HG03066 (cell line): ENCODE measurements around the gene RHEBL1.

Source experiments
- ATAC-seq: cut with Tn5 transposase; IDR thresholded peaks from one replicate; pipeline ENCODE4 v1.9.1; 2021; ENCODE audit warnings: low read depth; ENCODE audit not compliant: unreplicated experiment

RHEBL1 gene, protein sequence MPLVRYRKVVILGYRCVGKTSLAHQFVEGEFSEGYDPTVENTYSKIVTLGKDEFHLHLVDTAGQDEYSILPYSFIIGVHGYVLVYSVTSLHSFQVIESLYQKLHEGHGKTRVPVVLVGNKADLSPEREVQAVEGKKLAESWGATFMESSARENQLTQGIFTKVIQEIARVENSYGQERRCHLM

DNA sequence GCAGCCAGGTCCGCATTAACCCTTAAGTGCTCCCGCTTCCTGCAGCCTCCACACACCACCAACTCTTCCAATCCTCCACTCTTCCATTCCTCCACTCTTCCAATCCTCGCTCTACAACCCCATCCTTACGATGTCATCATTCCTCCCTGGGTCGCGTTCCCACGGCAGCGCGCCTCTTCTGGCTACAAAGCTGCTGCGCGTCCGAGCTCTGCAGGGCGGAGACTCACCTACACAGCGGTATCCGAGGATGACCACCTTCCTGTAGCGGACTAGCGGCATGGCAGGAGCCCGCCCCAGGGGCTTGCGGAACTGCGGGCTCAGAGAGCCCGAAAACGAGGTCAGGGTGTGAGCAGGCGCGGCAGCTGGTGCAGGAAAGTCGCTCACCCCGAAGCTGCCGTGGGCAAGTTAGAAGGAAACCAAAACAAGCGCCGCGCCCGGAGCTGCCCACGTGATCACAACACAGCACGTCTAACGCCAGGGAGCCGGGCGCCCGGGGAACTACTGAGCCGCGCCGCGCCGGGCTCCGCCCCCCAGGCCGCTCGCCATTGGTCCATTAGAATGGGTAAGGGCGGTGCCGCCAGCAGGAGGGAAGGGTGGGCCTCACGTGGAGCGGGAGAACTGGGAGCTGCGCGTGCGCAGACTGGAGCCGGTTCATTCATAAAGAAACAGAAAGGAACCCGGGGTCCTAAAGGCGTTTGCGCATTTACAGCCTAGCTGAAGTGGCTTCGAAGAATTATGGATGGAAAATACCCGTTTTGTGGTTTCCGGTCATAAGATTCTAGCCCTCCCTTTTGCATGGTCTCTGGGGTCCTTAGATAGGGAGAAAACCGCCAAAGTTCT lies at the start of gene RHEBL1:
Gene RHEBL1, minus strand, starts transcription at position 473 of the 840 bp plus-strand sequence. Its CDS starts 194 bp downstream, at position 279.
- peak; percentile 97 for ATAC-seq

DNA sequence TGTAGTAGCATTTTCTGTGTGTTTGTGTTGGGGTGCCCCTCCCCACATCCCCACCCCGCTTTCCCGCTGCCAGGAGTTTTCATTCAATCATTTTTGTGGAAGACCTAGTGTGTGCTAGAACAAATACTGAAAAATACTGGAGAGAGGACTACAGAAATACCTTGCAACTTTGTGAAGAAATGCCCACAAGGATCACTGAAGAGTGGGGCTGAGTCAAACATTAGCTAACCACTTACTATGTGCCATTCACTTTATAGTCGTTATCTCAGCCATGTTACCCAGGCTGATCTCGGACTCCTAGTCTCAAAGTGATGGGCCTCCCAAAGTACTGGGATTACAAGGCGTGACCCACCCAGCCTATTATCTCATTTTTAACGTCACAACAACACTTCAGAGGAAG lies 41.4 kb upstream of the RHEBL1 start:
- peak; percentile 4 for ATAC-seq

GRCh38 chr12:49110464-49111155 lies 40.8 kb upstream of the RHEBL1 start, which contains the start of gene LMBR1L:
LMBR1L (minus strand) TSS chr12:49110847; CDS start chr12:49110555, 292 bp downstream.
- peak; percentile 98 for ATAC-seq

- no peak for ATAC-seq
Observed at GRCh38 chr12:49109641-49110463, 40.1 kb upstream of the RHEBL1 start.

DNA sequence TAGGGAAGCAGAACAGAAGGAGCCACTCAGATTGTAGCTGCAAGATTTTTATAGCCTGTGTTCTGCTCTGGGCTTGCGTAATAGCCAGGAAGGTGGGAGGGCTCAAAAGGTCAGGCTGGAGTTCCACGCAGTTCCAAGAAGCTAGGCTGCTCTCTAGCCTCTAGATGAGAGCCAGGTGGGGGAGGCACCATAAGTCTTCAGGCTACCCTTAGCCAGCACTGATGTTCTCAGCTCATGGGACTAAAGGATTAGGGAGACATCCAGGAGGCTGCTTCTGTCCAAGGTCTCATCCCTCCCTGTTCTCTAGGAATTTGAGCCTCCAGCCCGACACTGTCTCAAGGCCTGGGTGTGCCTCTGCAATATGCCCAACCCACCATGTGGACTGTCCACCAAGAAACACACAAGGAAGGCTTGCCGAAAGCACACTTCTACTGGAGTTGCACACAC lies 39.2 kb upstream of the RHEBL1 start:
- ATAC-seq: no peak

DNA sequence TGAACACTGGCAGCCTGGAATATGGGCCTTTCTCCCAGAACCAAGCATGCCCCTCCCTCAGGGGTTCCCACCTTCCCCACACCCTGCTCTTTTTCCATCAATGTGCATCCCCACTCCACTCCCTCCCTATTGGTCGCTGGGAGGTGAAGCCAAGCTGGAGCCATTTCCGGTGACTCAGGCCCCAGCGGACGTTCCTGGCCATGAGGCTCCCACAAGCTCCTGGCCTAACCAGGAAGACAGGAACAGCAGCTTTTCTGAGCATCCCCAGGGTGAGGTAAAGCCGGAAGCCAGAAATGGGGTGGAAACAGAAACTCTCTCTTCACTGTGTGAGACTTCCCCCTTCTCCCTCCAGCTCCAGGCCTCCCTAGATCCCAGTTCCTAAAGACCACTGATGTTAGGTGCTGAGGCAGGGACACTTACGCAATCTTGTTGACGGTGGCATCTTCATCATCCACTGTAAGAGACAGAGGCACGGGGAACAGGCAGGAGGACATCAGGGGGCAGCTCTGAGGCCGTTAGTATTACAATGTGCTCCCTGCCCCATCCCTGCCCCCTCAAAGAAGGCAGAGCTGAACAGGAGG lies 35.8 kb upstream of the RHEBL1 start:
- no peak for ATAC-seq

GRCh38 chr12:49104822-49105221 lies 35.0 kb upstream of the RHEBL1 start:
- ATAC-seq: no peak

- ATAC-seq: no peak
Observed at GRCh38 chr12:49100380-49100779, 30.6 kb upstream of the RHEBL1 start.

DNA sequence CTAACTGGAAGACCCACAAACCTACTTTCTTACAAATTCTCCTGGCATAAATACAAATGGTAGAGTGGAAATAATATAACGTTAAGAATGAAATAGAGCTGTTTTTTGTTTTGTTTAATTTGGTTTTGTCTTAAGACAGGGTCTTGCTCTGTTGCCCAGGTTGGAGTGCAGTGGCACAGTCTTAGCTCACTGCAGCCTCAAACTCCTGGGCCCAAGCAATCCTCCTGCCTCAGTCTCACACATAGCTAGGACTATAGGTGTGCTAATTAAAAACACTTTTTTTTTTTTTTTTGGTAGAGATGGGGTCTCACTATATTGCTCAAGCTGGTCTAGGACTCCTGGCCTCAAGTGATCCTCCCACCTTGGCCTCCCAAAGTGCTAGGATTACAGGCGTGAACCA lies 28.9 kb upstream of the RHEBL1 start:
- ATAC-seq: no peak

GRCh38 chr12:49098035-49098451 lies 28.3 kb upstream of the RHEBL1 start:
- ATAC-seq: no peak

DNA sequence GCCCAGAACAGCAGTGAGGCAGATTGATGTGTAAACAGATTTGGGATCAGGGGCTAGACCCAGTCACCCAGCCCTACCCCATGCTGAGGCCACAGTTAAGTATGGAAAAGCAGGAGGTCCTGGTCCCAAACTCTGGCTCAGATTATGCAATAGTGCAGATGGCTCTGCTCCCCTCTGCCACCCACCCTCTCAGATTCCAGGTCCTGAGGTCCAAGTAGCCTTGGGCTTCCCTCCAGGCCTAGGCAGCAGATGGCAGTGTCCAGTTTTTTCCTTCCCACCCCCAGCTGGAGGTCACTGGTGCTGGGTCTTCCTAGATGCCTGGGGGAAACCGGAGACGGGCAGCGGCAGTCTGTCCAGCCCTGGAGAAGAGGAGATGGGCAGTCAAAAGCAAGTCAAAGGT lies 27.6 kb upstream of the RHEBL1 start:
- ATAC-seq: no peak

DNA sequence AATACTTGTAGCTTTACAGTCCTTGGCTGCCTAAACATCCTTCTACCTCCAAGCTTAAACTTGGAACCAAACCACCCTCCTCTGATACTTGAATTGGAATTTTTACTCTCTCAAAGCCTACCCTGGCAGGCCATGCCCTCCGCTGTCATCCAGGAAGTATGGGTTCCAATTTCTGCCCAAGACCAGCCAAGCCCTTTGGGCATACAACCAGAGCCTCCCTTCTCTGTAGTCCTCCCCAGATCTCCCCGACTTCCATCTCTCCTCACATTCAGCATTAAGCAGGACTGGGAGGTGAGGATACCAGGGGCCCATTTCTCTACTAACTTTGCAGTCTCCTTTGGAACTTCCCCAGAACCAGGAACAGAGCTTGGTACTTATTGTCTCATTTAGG lies 25.2 kb upstream of the RHEBL1 start:
- ATAC-seq: no peak

DNA sequence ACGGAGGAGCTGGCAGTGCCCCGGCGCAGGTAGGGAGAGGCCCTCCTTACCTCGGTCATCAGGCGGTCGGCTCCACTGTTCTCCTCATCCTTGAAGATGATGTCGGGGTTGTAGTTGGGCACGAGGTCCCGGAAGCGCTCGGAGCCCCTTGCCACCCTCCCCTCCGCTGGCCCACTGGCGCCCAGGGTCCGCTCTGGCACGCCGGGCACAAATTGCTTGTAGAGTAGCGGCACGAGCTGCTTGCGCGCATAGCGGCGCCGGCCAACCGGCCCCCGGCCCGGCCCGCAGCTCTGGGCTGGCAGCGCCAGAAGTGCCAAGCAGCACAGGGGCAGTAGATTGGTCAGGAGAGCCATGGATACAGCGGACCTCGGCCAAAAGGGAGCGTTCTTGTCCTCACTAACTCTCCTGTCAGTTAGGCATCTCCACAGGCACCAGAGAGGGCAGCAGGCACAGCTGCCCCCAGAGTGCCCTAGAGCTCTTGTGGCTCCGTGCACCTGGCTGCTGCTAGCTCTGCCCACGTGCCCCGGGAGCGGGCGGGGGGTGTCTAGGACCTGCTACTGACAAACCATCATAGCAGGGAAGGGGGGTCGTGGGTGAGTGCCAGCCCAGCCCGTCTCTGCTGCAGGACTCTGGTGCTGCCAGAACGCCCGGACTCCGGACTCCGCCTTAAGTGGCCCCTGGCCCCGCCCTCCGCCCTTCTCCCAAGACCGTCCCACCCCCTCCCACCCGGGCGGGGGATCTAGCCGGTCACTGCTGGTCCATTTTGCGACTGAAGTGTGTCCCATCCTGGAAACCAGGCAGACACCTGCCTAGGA lies 24.6 kb upstream of the RHEBL1 start, which contains the start of gene DHH:
Gene DHH, minus strand, starts transcription at position 642 of the 815 bp plus-strand sequence. Its CDS starts 289 bp downstream, at position 353.
- no peak for ATAC-seq

- no peak for ATAC-seq
Observed at GRCh38 chr12:49093792-49094159, 24.0 kb upstream of the RHEBL1 start.

DNA sequence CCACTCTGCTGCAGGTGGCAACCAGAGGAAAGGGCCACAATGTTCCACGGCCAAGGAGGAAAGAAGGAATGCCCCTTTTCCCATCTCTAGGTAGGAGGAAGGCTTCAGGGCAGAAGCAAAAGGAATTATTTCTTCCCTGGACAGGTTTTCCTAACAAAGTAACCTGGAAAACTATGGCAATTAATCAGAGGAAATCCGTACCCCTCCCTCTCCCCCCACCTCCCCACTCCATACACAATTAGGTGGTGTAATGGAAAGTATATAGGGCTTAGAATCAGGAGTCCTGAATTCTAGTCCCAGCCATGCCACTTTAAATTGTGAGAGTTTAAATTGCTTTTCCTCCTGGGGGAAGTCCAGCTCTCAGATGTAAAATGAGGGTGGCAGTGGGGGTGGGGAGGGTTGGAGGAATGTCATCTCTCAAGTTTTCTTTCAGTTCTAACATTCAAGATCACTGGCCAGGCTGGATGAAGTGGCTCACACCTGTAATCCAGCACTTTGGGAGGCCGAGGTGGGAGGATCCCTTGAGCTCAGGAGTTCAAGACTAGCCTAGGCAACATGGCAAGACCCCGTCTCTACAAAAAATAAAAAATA lies 23.1 kb upstream of the RHEBL1 start:
- ATAC-seq: no peak

DNA sequence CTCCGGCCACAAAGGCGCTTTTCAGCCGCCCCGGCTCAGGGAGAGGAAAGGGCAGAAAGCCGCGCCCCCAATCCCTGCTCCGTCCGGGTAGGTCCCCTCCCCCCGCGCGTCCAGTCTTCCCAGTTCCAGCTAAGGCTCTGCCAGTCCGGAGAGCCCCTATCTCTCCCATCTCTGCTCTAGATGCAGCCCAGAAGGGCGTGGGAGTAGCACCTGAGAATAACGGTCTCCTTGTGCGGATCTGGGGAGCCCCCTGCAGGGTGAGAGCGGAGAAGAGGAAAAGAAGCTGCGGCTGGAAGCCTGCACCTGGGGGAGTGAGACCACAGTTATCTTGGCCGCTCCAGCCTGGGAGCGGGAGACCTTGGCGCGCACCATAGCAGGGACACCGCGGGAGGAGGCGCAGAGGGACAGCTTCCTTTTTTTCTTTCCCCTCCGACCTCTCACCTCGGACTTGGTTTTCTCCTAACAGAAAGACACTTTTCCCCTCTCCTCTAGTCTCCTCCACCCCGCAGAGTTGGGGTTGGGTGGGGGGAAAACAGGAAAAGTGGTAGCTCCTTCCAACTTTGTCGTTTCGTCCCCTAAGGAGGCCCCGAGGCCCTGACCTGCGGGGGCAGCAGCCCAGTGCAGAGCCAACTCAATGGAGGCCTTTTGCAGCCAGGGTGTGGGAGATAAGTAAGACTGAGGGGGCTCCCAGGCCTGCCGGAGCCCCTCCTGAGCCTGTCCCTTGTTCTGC lies 22.5 kb upstream of the RHEBL1 start:
- no peak for ATAC-seq

DNA sequence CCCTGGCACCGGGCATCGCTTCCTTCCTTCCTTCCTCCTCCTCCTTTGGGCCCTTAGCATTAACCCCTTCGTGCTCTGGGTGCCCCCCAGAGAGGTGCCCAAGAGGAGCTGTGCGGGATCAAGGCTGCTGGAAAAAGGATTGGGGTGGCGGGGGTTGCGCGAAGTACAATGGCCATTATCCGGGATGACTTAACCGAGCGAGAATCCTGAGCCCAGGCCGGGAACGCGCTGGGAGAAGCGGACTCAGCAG lies 22.0 kb upstream of the RHEBL1 start:
- no peak for ATAC-seq

DNA sequence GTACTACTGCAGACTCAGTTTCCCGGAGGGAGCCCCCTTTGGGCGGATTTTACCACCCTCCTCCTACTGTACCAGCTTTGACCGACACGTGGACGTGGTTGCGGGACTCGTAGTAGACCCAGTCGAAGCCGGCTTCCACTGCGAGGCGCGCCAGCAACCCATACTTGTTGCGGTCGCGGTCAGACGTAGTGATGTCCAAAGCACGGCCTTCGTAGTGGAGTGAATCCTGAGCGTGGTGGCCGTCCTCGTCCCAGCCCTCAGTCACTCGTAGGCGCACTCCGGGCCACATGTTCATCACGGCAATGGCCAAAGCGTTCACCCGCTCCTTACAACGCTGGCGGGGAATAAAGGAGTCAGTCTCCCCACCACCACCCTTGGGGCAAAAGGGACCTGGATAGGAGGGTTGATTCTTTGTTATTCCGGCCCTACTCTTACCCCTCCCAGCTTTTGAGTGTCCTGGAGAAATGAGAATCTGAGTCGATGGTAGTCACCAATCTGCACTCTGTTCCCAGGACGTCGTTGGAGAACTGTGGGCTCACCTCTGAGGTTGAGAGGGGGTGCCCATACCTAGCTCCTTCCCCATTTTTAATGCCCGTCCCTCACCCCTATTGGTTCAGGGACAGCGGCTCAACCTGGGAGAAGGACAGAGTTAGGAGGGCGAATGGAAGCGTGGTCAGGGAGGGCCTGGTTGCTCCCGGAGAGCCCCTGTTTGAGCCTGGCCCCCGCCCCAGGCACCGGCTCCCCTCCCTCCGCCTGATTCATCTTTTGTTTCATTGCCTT lies 21.5 kb upstream of the RHEBL1 start:
- ATAC-seq: no peak
